PC-3 (cell line): ENCODE results near the gene CGN.

ENCODE experiments used
- CTCF ChIP-seq: fragments of 300-600 bp; sonication (generic); conservative IDR thresholded peaks from 2 replicates; pipeline ENCODE4 v1.5.1; 2017; ENCODE audit warnings: antibody characterized with exemption, low read depth, mild to moderate bottlenecking, low read length
- EZH2 ChIP-seq: fragments of 300-600 bp; sonication (generic); IDR thresholded peaks from one replicate; pipeline ENCODE4 v1.6.1; 2017; ENCODE audit warnings: antibody characterized with exemption, mild to moderate bottlenecking, low read length; ENCODE audit not compliant: unreplicated experiment
- EZH2phosphoT487 ChIP-seq: fragments of 300-600 bp; sonication (generic); IDR thresholded peaks from 2 replicates; pipeline ENCODE4 v1.6.1; 2018; ENCODE audit warnings: mild to moderate bottlenecking, antibody characterized with exemption, low read length, borderline replicate concordance

GRCh38 chr1:151513626-151514121, 2.5 kb downstream of the CGN start:
- no peak for TF ChIP-seq CTCF
- TF ChIP-seq EZH2: no peak
- no peak for TF ChIP-seq EZH2phosphoT487
